ENCODE measurements around the gene RTL3.

DNA sequence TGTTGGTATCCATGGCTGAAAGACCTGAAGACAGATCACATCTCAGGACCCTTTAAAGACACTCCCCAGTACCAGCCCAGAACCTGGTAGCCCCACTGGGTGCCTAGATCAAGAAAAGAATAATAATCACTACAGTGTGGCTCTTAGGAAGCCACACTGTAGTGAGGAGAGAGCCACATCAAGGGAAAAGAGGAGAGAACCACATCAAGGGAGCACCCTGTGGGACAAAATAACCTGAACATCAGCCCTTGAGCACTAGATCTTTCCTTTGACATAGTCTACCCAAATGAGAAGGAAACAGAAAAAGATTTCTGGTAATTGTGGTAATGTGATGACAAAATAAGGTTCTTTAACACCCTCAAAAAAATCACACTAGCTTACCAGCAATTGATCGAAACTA lies 15.3 kb downstream of the RTL3 start:
- TF ChIP-seq, protein P1, sequence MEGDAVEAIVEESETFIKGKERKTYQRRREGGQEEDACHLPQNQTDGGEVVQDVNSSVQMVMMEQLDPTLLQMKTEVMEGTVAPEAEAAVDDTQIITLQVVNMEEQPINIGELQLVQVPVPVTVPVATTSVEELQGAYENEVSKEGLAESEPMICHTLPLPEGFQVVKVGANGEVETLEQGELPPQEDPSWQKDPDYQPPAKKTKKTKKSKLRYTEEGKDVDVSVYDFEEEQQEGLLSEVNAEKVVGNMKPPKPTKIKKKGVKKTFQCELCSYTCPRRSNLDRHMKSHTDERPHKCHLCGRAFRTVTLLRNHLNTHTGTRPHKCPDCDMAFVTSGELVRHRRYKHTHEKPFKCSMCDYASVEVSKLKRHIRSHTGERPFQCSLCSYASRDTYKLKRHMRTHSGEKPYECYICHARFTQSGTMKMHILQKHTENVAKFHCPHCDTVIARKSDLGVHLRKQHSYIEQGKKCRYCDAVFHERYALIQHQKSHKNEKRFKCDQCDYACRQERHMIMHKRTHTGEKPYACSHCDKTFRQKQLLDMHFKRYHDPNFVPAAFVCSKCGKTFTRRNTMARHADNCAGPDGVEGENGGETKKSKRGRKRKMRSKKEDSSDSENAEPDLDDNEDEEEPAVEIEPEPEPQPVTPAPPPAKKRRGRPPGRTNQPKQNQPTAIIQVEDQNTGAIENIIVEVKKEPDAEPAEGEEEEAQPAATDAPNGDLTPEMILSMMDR (IDR thresholded peaks at IDR 0.05): no peak
- no peak for TF ChIP-seq POLR2AphosphoS5 (IDR thresholded peaks at IDR 0.05)
- no peak for TF ChIP-seq EP300 (IDR thresholded peaks at IDR 0.05)
- TF ChIP-seq POLR2A (IDR thresholded peaks at IDR 0.05): no peak

Measured in gastroesophageal sphincter (tissue), 3 donors.